ENCODE measurements around the gene CDY2A.
"Not testable (repeated sequence)": the region's sequence is repeated elsewhere in the genome, so short reads cannot be mapped to it uniquely, and the experiment has no call there.

CDY2A gene

DNA sequence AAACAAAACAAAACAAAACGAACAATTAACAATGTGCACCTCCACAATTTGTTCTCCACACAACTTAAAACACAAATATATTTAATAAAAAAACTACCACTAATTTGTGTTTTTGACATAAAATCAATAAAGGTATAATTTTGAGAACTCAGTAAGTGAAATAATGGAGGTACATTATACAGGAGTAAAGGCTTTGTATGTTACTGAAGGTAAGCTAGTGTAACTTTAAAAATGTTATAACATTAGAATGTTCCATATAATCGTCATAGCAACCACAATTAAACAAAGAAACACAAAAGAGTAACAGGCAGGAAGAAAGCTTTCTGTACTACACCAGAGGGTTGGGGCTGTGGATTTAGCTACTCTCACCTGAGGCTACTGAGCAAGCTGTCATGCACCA, at the start of gene CDY2A:
Gene CDY2A (plus strand): TSS at position 301 of the 400 bp plus-strand sequence. CDS start 328 bp downstream, outside the sequence.
- H3K9me3 ChIP-seq (ENCODE audit: control insufficient read depth in 5 of 5, low read length in 5 of 5); H3K27ac ChIP-seq (ENCODE audit: low read depth, low read length); H3K36me3 ChIP-seq (ENCODE audit: control insufficient read depth in 5 of 5, insufficient read depth in 5 of 5, low read length in 5 of 5); H3K27me3 ChIP-seq (ENCODE audit: control insufficient read depth in 5 of 5, insufficient read depth in 4 of 5, low read length in 5 of 5); H3K9ac ChIP-seq (ENCODE audit: low read length in 5 of 5); H3K4me1 ChIP-seq (ENCODE audit: control insufficient read depth in 5 of 5, insufficient read depth in 5 of 5, low read length in 5 of 5); H3K4me3 ChIP-seq (ENCODE audit: low read depth in 1 of 5, low read length in 5 of 5): not testable (repeated sequence)

DNA sequence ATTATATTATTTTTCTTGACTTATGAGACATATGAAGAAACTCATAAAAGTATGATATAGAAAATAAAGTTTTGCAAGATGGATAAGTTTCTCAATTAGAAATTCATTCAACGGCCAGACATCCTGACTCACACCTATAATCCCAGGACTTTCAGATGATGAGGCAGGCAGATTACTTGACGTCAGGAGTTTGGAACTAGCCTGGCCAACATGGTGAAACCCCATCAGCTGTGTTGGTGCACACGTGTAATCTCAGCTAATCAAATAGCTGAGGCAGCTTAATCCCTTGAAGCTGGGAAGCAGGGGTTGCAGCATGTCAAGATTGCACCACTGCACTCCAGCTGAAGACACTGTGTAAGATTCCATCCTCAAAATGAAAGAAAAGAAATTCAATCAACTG, 28.0 kb upstream of the CDY2A start:
- H3K4me3 ChIP-seq (ENCODE audit: low read depth in 1 of 5, low read length in 5 of 5); H3K27me3 ChIP-seq (ENCODE audit: control insufficient read depth in 5 of 5, insufficient read depth in 4 of 5, low read length in 5 of 5); H3K9ac ChIP-seq (ENCODE audit: low read length in 5 of 5); H3K36me3 ChIP-seq (ENCODE audit: control insufficient read depth in 5 of 5, insufficient read depth in 5 of 5, low read length in 5 of 5); H3K4me1 ChIP-seq (ENCODE audit: control insufficient read depth in 5 of 5, insufficient read depth in 5 of 5, low read length in 5 of 5); H3K27ac ChIP-seq (ENCODE audit: low read depth, low read length); H3K9me3 ChIP-seq (ENCODE audit: control insufficient read depth in 5 of 5, low read length in 5 of 5): not testable (repeated sequence)

DNA sequence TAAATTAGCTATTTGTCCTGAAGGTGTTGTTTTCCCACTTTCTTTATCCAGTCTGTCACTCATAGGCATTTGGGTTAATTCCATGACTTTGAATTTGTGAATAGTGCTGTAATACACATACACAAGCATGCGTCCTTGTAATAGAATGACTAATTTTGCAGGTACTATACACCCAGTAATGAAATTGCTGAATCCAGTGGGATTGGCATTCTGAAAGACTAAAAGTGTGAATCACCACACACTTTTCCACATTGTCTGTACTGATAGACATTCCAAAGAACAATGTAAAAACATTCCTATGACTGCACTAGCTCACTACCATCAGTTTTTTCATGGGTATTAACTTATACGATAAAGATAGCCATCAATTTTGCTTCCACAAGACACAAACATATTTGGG, 27.3 kb upstream of the CDY2A start:
- H3K9me3 ChIP-seq (ENCODE audit: control insufficient read depth in 5 of 5, low read length in 5 of 5); H3K4me3 ChIP-seq (ENCODE audit: low read depth in 1 of 5, low read length in 5 of 5); H3K27ac ChIP-seq (ENCODE audit: low read depth, low read length); H3K9ac ChIP-seq (ENCODE audit: low read length in 5 of 5); H3K36me3 ChIP-seq (ENCODE audit: control insufficient read depth in 5 of 5, insufficient read depth in 5 of 5, low read length in 5 of 5); H3K4me1 ChIP-seq (ENCODE audit: control insufficient read depth in 5 of 5, insufficient read depth in 5 of 5, low read length in 5 of 5); H3K27me3 ChIP-seq (ENCODE audit: control insufficient read depth in 5 of 5, insufficient read depth in 4 of 5, low read length in 5 of 5): not testable (repeated sequence)

GRCh38 chrY:18023897-18024296, 1.7 kb upstream of the CDY2A start:
- not testable (repeated sequence) for H3K4me3 ChIP-seq (ENCODE audit: low read depth in 1 of 5, low read length in 5 of 5); H3K27ac ChIP-seq (ENCODE audit: low read depth, low read length); H3K9me3 ChIP-seq (ENCODE audit: control insufficient read depth in 5 of 5, low read length in 5 of 5); H3K27me3 ChIP-seq (ENCODE audit: control insufficient read depth in 5 of 5, insufficient read depth in 4 of 5, low read length in 5 of 5); H3K36me3 ChIP-seq (ENCODE audit: control insufficient read depth in 5 of 5, insufficient read depth in 5 of 5, low read length in 5 of 5); H3K4me1 ChIP-seq (ENCODE audit: control insufficient read depth in 5 of 5, insufficient read depth in 5 of 5, low read length in 5 of 5); H3K9ac ChIP-seq (ENCODE audit: low read length in 5 of 5)

DNA sequence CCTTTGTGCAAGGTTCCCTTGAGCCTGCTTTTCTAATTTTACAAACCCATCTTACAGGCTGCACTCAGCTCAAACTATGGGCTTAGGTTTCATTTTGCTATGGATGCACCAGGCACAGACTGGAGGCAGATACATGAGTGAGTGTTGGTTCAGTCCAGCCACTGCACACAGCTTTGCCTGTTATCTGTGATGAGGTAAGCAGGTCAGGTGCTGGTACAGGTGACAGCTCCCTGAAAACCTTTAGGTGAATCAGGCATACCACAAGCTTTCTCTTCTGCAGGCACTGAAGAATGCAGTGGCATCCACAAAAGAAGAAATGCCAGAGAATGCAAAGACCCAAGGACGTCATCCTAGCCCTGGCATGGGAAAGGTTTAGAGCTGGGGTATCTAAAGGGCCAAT, 3.3 kb downstream of the CDY2A start:
- H3K9me3 ChIP-seq (ENCODE audit: control insufficient read depth in 5 of 5, low read length in 5 of 5); H3K27me3 ChIP-seq (ENCODE audit: control insufficient read depth in 5 of 5, insufficient read depth in 4 of 5, low read length in 5 of 5); H3K9ac ChIP-seq (ENCODE audit: low read length in 5 of 5); H3K27ac ChIP-seq (ENCODE audit: low read depth, low read length); H3K36me3 ChIP-seq (ENCODE audit: control insufficient read depth in 5 of 5, insufficient read depth in 5 of 5, low read length in 5 of 5); H3K4me1 ChIP-seq (ENCODE audit: control insufficient read depth in 5 of 5, insufficient read depth in 5 of 5, low read length in 5 of 5); H3K4me3 ChIP-seq (ENCODE audit: low read depth in 1 of 5, low read length in 5 of 5): not testable (repeated sequence)

GRCh38 chrY:18030178-18030577, 4.6 kb downstream of the CDY2A start:
- H3K4me1 ChIP-seq (ENCODE audit: control insufficient read depth in 5 of 5, insufficient read depth in 5 of 5, low read length in 5 of 5); H3K36me3 ChIP-seq (ENCODE audit: control insufficient read depth in 5 of 5, insufficient read depth in 5 of 5, low read length in 5 of 5); H3K27ac ChIP-seq (ENCODE audit: low read depth, low read length); H3K27me3 ChIP-seq (ENCODE audit: control insufficient read depth in 5 of 5, insufficient read depth in 4 of 5, low read length in 5 of 5); H3K9ac ChIP-seq (ENCODE audit: low read length in 5 of 5); H3K4me3 ChIP-seq (ENCODE audit: low read depth in 1 of 5, low read length in 5 of 5); H3K9me3 ChIP-seq (ENCODE audit: control insufficient read depth in 5 of 5, low read length in 5 of 5): not testable (repeated sequence)

- not testable (repeated sequence) for H3K27me3 ChIP-seq (ENCODE audit: control insufficient read depth in 5 of 5, insufficient read depth in 4 of 5, low read length in 5 of 5); H3K27ac ChIP-seq (ENCODE audit: low read depth, low read length); H3K4me1 ChIP-seq (ENCODE audit: control insufficient read depth in 5 of 5, insufficient read depth in 5 of 5, low read length in 5 of 5); H3K4me3 ChIP-seq (ENCODE audit: low read depth in 1 of 5, low read length in 5 of 5); H3K9me3 ChIP-seq (ENCODE audit: control insufficient read depth in 5 of 5, low read length in 5 of 5); H3K36me3 ChIP-seq (ENCODE audit: control insufficient read depth in 5 of 5, insufficient read depth in 5 of 5, low read length in 5 of 5); H3K9ac ChIP-seq (ENCODE audit: low read length in 5 of 5)
These were observed 8.7 kb downstream of the CDY2A start for GRCh38 chrY:18034100-18034814.

- H3K27me3 ChIP-seq (ENCODE audit: control insufficient read depth in 5 of 5, insufficient read depth in 4 of 5, low read length in 5 of 5); H3K4me3 ChIP-seq (ENCODE audit: low read depth in 1 of 5, low read length in 5 of 5): not testable (repeated sequence)
These were observed 9.3 kb downstream of the CDY2A start for GRCh38 chrY:18034864-18035263.

GRCh38 chrY:18044990-18045389, 19.4 kb downstream of the CDY2A start:
- not testable (repeated sequence) for H3K4me3 ChIP-seq (ENCODE audit: low read depth in 1 of 5, low read length in 5 of 5); H3K27me3 ChIP-seq (ENCODE audit: control insufficient read depth in 5 of 5, insufficient read depth in 4 of 5, low read length in 5 of 5); H3K27ac ChIP-seq (ENCODE audit: low read depth, low read length); H3K4me1 ChIP-seq (ENCODE audit: control insufficient read depth in 5 of 5, insufficient read depth in 5 of 5, low read length in 5 of 5); H3K36me3 ChIP-seq (ENCODE audit: control insufficient read depth in 5 of 5, insufficient read depth in 5 of 5, low read length in 5 of 5); H3K9me3 ChIP-seq (ENCODE audit: control insufficient read depth in 5 of 5, low read length in 5 of 5); H3K9ac ChIP-seq (ENCODE audit: low read length in 5 of 5)

More at GRCh38 chrY:18034864-18035263, 9.3 kb downstream of the CDY2A start:
- not testable (repeated sequence) for H3K9ac ChIP-seq (ENCODE audit: low read length in 5 of 5); H3K36me3 ChIP-seq (ENCODE audit: control insufficient read depth in 5 of 5, insufficient read depth in 5 of 5, low read length in 5 of 5); H3K4me1 ChIP-seq (ENCODE audit: control insufficient read depth in 5 of 5, insufficient read depth in 5 of 5, low read length in 5 of 5); H3K27ac ChIP-seq (ENCODE audit: low read depth, low read length); H3K9me3 ChIP-seq (ENCODE audit: control insufficient read depth in 5 of 5, low read length in 5 of 5)

DNA sequence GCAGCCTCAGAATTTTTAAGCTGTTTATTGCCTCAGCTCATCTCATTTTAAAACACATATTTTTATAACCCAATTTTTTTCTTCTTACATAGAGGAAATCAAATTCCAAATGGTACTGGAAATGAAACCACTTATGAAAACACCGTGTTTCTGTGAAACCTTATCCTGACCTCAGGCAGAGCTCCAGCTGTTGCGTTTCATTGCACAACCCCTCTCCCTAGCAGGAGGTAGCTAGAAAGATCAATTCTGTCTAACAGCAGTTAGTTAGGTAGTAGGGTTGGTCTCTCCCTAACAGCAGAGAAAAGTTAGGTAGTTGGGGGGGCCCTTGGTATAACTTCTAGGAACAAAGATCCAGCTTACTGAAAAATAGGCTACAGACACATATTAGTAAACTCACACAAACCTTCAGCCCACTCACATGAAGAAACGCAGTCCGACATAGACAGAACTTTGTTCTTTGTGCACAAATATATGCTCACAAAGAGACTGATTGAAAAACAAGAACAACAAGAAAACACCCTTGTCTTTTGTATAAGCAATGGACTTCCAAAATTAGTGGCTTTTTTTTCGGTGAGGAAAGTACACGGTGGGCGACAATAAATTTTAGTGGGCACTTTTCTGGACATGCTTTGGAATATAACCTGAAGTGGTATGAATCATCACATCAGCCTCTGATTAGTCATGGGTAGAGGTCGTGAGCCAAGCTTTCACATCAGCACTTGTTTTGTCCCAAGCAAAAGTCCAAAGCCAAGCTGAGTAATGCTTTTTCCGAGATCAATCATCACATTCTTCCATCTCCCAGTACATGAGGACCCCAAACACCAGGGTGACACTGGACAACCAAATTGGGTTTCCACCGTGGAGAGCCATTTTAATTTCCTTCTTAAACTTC, 22.8 kb downstream of the CDY2A start:
- not testable (repeated sequence) for H3K4me1 ChIP-seq (ENCODE audit: control insufficient read depth in 5 of 5, insufficient read depth in 5 of 5, low read length in 5 of 5); H3K36me3 ChIP-seq (ENCODE audit: control insufficient read depth in 5 of 5, insufficient read depth in 5 of 5, low read length in 5 of 5); H3K9me3 ChIP-seq (ENCODE audit: control insufficient read depth in 5 of 5, low read length in 5 of 5); H3K27ac ChIP-seq (ENCODE audit: low read depth, low read length); H3K27me3 ChIP-seq (ENCODE audit: control insufficient read depth in 5 of 5, insufficient read depth in 4 of 5, low read length in 5 of 5); H3K4me3 ChIP-seq (ENCODE audit: low read depth in 1 of 5, low read length in 5 of 5); H3K9ac ChIP-seq (ENCODE audit: low read length in 5 of 5)

All from subcutaneous abdominal adipose tissue (tissue), 5 donors.